Left renal pelvis (tissue), 4 donors: ENCODE results near the gene CCM2L. TPM values are rescaled to one million over a fixed set of nuclear protein-coding genes. Genes with fewer than 3 reads are reported as not detected.
A peak's percentile ranks its signal among the peaks of the same experiment; 100 is the strongest.
"Not testable (repeated sequence)": the region's sequence is repeated elsewhere in the genome, so short reads cannot be mapped to it uniquely, and the experiment has no call there.

Experiments used
- DNase-seq, 4 donors: peaks; one replicate each; pipeline ENCODE4 v3.0.0-alpha.2; 2013; ENCODE audit warnings: low read depth in 4 of 4, low spot score in 3 of 4
- polyA plus RNA-seq, 4 donors: library from polyadenylated mRNA; unstranded; fragments of 120-200 nt; gene quantifications; one replicate each; pipeline ENCODE4 v1.2.1, GENCODE V29; 2013; ENCODE audit not compliant: insufficient read length in 4 of 4

The CCM2L gene
- polyA plus RNA-seq, 4 donors: 3.7 to 9.2 (median 6.4) TPM

- no peak for DNase-seq
Measured at GRCh38 chr20:32027643-32028042, 17.4 kb downstream of the CCM2L start.

GRCh38 chr20:32028647-32029372 is 18.6 kb downstream of the CCM2L start:
- no peak for DNase-seq

DNA sequence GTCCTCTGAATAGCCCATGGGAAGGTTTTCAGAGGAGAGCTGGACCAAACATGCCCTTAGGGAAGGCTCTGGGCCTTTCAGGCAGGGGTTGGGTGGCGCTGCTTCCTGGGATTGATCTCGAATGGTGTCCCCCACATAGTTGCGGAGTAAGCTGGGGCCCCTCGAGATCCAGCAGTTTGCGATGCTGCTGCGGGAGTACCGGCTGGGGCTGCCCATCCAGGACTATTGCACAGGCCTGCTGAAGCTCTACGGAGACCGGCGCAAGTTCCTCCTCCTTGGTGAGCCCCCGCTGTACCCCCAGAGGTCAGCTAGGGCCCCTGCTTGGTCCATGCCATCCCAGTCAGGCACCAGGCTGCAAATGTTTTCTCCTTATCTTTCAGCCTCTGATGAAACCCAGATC is 19.3 kb downstream of the CCM2L start:
- DNase-seq: no peak

GRCh38 chr20:32031007-32031958 is 21.0 kb downstream of the CCM2L start:
- peak in 2 of 4 donors; percentile 60 to 66 for DNase-seq

GRCh38 chr20:32033316-32033715 is 23.1 kb downstream of the CCM2L start:
- no peak for DNase-seq

DNA sequence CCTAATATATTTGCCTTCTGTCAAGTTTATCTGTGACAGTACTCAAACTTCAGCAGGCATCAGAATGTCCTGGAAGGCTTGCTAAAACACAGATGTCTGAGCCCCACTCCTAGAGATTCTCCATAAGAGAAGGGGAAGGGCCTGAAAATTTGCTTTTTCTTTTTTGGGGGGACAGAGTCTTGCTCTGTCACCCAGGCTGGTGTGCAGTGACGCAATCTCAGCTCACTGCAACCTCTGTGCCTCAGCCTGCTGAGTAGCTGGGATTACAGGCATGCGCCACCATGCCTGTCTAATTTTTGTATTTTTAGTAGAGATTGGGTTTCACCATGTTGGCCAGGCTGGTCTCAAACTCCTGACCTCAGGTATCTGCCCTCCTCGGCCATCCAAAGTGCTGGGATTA is 23.5 kb downstream of the CCM2L start:
- not testable (repeated sequence) for DNase-seq

GRCh38 chr20:32034581-32035425 is 24.6 kb downstream of the CCM2L start:
- no peak for DNase-seq

GRCh38 chr20:32035426-32035779 is 25.2 kb downstream of the CCM2L start:
- DNase-seq: no peak

DNA sequence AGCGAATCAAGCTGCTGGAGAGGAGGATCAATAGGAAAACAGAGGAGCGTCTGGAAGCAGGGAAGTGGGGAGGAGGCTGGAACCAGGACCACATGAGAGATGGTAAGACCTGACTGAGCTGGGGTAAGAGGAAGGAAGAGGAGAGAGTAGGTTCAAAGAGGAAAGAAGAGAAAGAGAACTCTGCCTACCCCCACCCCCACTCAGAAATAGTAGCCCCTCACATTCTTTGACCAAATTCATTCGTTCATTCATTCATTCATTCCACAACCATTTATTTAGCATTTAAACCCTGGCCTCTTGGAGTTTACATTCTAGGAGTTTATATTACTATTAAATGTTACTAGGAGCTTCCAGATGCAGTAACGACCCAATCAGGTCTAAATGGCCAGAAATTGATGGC is 26.0 kb downstream of the CCM2L start:
- DNase-seq: no peak

DNA sequence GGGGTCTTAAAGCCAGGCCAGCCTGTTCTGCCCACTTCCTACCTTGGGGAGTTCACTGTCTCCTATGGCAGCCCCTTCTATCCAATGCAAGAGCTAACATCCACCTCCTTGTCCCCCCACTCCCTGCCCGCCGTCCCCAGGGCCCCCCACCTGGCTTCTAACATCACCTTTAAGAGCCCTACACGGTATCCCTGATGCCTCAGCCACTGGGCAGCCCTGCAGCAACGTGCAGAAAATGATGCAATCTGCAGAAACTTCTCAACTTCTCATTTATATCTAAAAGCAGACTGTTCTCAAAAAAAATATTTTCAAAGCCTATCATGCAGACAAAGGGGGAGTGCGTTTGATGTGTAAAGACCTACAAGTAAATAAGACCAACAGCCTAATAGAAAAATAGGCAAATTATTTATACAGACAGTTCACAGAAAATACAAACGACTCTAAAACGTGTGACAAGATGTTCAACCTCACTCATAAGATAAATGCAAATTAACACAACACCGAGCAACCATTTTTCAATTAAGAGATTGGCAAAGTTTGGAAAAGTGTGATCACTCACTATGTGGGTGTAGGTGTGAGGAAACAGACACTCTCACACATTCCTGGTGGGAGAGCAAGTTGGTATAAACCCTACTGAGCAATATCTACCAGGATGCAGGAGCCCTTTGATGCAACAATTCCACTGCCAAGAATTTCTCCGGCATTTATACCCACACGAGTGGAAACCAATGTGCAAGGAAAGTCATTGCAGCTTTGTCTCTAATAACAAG is 26.7 kb downstream of the CCM2L start:
- DNase-seq: no peak

- DNase-seq: no peak
Measured at GRCh38 chr20:32037929-32038328, 27.7 kb downstream of the CCM2L start.

DNA sequence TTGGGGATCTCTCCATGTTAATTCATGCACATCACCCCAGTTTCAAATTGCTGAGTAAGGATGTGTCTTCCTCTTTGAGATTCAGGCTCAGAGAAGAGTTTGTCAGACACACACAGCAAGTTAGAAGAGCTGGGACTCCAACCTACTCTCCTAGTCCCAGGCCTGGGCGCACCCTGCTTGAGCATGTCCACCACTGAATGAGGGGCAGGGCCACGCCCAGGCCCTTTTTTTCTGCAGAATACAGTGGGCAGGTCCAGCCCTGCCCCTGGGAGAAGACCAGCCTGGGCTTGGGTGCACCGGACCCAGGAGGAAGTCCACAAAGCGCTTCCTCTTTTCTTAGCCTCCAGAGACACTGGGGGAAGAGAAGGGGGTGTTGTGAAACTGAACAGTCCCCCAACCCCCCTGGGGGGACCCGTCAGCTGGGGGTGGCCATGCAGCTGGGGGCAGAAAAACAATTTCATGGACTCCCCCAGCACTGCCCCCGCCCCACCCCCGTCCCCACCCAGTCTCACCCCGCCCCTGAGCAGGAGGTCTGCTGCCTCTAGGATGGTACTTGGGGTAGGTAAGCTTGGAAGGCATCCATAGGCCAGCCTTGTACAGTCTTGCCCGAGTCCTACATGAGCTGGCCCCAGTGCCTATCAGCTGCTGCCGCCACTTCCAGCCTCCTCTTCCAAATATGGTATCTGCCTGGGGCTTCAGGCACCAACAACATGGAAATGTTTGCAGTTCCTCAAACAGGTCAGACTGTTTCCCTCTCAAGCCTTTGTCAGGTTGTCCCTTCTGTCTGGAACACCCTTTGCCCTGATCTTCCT is 30.1 kb downstream of the CCM2L start:
- no peak for DNase-seq

- no peak for DNase-seq
Measured at GRCh38 chr20:32045999-32046398, 35.8 kb downstream of the CCM2L start.

DNA sequence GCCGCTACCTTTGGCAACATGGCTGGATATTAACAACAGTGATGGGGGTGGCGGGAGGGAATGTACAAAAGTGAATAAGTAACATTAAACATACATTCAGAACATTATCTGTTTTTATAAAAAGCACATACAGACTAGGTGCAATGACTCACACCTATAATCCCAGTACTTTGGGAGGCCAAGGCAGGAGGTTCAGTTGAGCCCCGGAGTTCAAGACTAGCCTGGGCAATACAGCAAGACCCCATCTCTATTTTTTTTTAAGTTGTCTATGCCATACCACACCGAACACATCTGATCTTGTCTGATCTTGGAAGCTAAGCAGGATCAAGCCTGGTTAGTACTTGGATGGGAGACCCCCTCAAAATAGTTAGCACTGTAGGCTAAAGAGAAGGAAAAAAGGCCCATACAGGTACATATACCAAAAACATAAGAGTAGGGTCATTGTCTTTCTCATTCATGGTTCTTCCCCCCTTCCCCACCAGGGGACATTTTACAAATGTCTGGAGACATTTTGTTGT is 40.1 kb downstream of the CCM2L start:
- DNase-seq: no peak

GRCh38 chr20:32050851-32051556 is 40.8 kb downstream of the CCM2L start:
- DNase-seq: no peak

DNA sequence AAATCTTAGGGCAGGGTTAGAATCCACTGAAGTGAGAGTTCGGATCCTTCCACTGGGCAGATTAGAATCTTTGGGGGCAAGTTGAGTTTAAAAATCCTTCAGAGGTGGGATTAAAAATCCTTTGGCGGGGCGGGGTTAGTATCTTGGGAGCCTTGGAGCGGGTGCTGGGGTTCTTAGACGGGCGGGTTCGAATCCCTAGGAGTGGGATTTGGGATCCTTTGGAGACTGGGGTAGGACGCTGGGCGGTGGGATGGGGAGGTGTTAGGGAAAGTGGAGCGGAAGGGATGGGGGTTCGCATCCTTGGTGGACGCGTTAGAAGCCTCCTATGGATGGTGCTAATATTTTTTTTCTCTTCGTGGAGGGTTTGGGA is 41.5 kb downstream of the CCM2L start:
- no peak for DNase-seq

DNA sequence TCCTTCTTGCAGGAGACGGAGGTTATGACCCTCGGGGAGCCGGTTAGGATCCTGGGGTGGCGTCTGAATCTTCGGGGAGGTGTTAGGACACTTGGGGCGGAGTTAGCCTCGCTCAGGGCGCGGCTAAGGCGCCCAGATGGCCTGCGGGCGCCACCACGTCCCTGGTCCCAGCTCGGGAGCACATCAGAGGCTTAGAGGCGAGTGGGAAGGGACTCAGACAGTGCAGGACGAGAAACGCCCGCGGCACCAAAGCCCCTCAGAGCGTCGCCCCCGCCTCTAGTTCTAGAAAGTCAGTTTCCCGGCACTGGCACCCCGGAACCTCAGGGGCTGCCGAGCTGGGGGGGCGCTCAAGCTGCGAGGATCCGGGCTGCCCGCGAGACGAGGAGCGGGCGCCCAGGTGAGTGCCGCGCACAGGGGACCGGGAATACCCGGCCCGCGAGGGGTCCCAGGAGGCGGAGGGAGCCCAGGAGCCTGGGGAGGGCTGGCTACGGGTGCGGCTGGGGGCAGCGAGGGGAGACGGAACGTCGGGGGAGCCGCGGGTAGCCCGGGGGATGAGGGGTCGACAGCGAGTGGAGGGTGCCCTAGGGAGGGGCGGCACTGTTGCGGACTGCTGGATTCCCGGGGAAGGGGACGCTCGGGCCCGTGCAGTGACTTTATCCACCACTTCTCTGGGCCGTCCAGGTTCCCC is 42.0 kb downstream of the CCM2L start, which contains the start of gene HCK:
Gene HCK, plus strand, starts transcription at position 153 of the 688 bp plus-strand sequence.
- no peak for DNase-seq
